ENCODE measurements around the gene AFDN. TPM values are rescaled to one million over a fixed set of nuclear protein-coding genes. Genes with fewer than 3 reads are reported as not detected.

AFDN gene
- total and polyA plus RNA-seq, 10 of the 15 experiments (the other 5 are each of a cell fraction or from before 2014, with no cell fraction given) = 5.7 to 68.2 (median 45.1) TPM

- peaks cover 84% of the 10 kb centered on the region for H3K79me2 ChIP-seq (ENCODE audit: control insufficient read depth, insufficient read depth, low read length)
- peak overlapping the region; percentile 58 for H3K4me2 ChIP-seq (ENCODE audit: control insufficient read depth, insufficient read depth)
- no peaks in the 10 kb centered on the region for H3K9me3 ChIP-seq (replicated peaks; ENCODE audit: control insufficient read depth, insufficient read depth, low read length)
- H3K36me3 ChIP-seq (ENCODE audit: control insufficient read depth in 2 of 2, insufficient read depth in 2 of 2, low read length in 1 of 2) = no peaks in the 10 kb centered on the region
- H3K27me3 ChIP-seq (replicated peaks in 1 of 2; ENCODE audit: control insufficient read depth in 2 of 2, insufficient read depth in 2 of 2, low read length in 1 of 2) = no peaks in the 10 kb centered on the region
- in situ Hi-C loops (cut with MboI) (no loop called here), intact Hi-C loops (cut with micrococcal nuclease; ENCODE audit: unreplicated experiment) (no loop called here)
- BruUV-seq (replicated peaks) = no TSS peak
- 62% methylated on average over 3 of the region's 3 CpGs for WGBS (ENCODE audit: insufficient coverage, insufficient replicate concordance, low lambda C conversion rate, missing lambda C conversion rate)
- no peak overlapping the region for H3K9ac ChIP-seq (ENCODE audit: control insufficient read depth, insufficient read depth, low read length)
- POLR2A ChIA-PET = interaction anchor here (0.6 to 1.0 kb wide), 2 partner anchors 12 to 28 kb away, joined by 3 to 9 read pairs; no protein-coding TSS in a partner anchor
- no peaks in the 10 kb centered on the region for H4K20me1 ChIP-seq (ENCODE audit: control insufficient read depth, insufficient read depth)
- peak overlapping the region; percentile 61; the same call in 1 of the 2 replicates for H3K4me3 ChIP-seq
- DNase-seq (ENCODE audit: low read depth, low spot score) (no peak), ATAC-seq (peak; percentile 50), FAIRE-seq (peak; percentile 59)
- RAD21 ChIA-PET (ENCODE audit: unreplicated experiment) = interaction anchor here (0.9 to 1.9 kb wide), 6 partner anchors 11 to 41 kb away, joined by 3 to 5 read pairs (median 4); no protein-coding TSS in a partner anchor
- peaks cover 20% of the 10 kb centered on the region for H3K4me1 ChIP-seq (ENCODE audit: control insufficient read depth, insufficient read depth, low read length)
- TF ChIP-seq NFYA (IDR thresholded peaks at IDR 0.05; ENCODE audit: borderline replicate concordance, low read depth, low read length) = no peak
- peak; percentile 28; the same call in 1 of the 2 replicates for TF ChIP-seq JUNB (IDR thresholded peaks at IDR 0.05)
- no peak for TF ChIP-seq YY1 (IDR thresholded peaks at IDR 0.05; ENCODE audit: low read depth, low read length)
- TF ChIP-seq PKNOX1 (IDR thresholded peaks at IDR 0.05) = peak; percentile 82
- SMC1A ChIA-PET (ENCODE audit: uncharacterized antibody, unreplicated experiment) = interaction anchor here (0.5 to 9.0 kb wide), 12 partner anchors 9 to 1473 kb away, joined by 3 to 58 read pairs (median 5); no protein-coding TSS in a partner anchor
- no peak overlapping the region for H2AFZ ChIP-seq (ENCODE audit: control insufficient read depth, low read depth, low read length)
- peak overlapping the region; percentile 84 for H3K27ac ChIP-seq (ENCODE audit: control insufficient read depth, insufficient read depth)
- CTCF ChIA-PET = interaction anchor here (0.8 to 2.7 kb wide), 4 partner anchors 12 to 107 kb away, joined by 3 to 10 read pairs (median 4); no protein-coding TSS in a partner anchor
These were observed 4.6 kb downstream of the AFDN start for GRCh38 chr6:167831281-167831828.

All from GM12878 (cell line).